HepG2 (cell line): ENCODE data around the gene NRSN2. TPM values are rescaled to one million over a fixed set of nuclear protein-coding genes. Genes with fewer than 3 reads are reported as not detected.

ENCODE experiments used
- BHLHE40 ChIP-seq: IDR thresholded peaks from 2 replicates; pipeline ENCODE4 v1.6.1; 2011; ENCODE audit warnings: low read length, improper control_type of control experiment
- EEA1 ChIP-seq: sonication (generic); formaldehyde crosslinking; IDR thresholded peaks from 2 replicates; pipeline ENCODE4 v1.5.1; 2020; ENCODE audit warnings: mild to moderate bottlenecking, missing genetic modification reagents, borderline replicate concordance
- EHMT2 ChIP-seq: fragments of 200-600 bp; sonication (generic); IDR thresholded peaks from 2 replicates; pipeline ENCODE4 v1.7.0; 2017; ENCODE audit warnings: antibody characterized with exemption, low read depth, low read length, borderline replicate concordance
- FIP1L1 ChIP-seq: fragments of 200-400 bp; formaldehyde crosslinking; IDR thresholded peaks from 2 replicates; pipeline ENCODE4 v1.6.1; 2018; ENCODE audit warnings: low read depth, mild to moderate bottlenecking, low read length, moderate library complexity, borderline replicate concordance; ENCODE audit not compliant: insufficient read depth
- FOXJ3 ChIP-seq: sonication (generic); formaldehyde crosslinking; IDR thresholded peaks from 2 replicates; pipeline ENCODE4 v1.4.0; 2020; ENCODE audit warnings: missing genetic modification reagents, mild to moderate bottlenecking, borderline replicate concordance
- HNRNPL ChIP-seq: fragments of 200-400 bp; formaldehyde crosslinking; IDR thresholded peaks from 2 replicates; pipeline ENCODE4 v1.6.1; 2017; ENCODE audit warnings: mild to moderate bottlenecking, low read depth, low read length
- MED13 ChIP-seq: sonication (generic); formaldehyde crosslinking; IDR thresholded peaks from 2 replicates; pipeline ENCODE4 v1.5.0; 2020; ENCODE audit warnings: missing genetic modification reagents
- PAF1 ChIP-seq: IDR thresholded peaks from 2 replicates; pipeline ENCODE4 v1.6.1; 2016; ENCODE audit warnings: missing genetic modification reagents, missing compliant biosample characterization
- PBX3 ChIP-seq: sonication (generic); formaldehyde crosslinking; IDR thresholded peaks from 2 replicates; pipeline ENCODE4 v1.8.1; 2023; ENCODE audit warnings: missing genetic modification reagents, inconsistent platforms, borderline replicate concordance
- PHF20 ChIP-seq: sonication (generic); formaldehyde crosslinking; IDR thresholded peaks from 2 replicates; pipeline ENCODE4 v1.5.0; 2020; ENCODE audit warnings: mild to moderate bottlenecking, missing genetic modification reagents
- RERE ChIP-seq: IDR thresholded peaks from 2 replicates; pipeline ENCODE4 v1.6.1; 2016; ENCODE audit warnings: low read depth, missing genetic modification reagents, missing compliant biosample characterization
- SALL2 ChIP-seq: sonication (generic); formaldehyde crosslinking; IDR thresholded peaks from 2 replicates; pipeline ENCODE4 v1.8.1; 2023; ENCODE audit warnings: mild to moderate bottlenecking, missing genetic modification reagents, inconsistent platforms
- SMAD9 ChIP-seq: sonication (generic); formaldehyde crosslinking; IDR thresholded peaks from 2 replicates; pipeline ENCODE4 v1.5.1; 2020; ENCODE audit warnings: mild to moderate bottlenecking, missing genetic modification reagents
- ZBTB38 ChIP-seq: sonication (generic); formaldehyde crosslinking; IDR thresholded peaks from 2 replicates; pipeline ENCODE4 v1.5.1; 2020; ENCODE audit warnings: mild to moderate bottlenecking, missing genetic modification reagents
- ZFP41 ChIP-seq: sonication (generic); formaldehyde crosslinking; IDR thresholded peaks from 2 replicates; pipeline ENCODE4 v1.4.0; 2020; ENCODE audit warnings: mild to moderate bottlenecking, missing genetic modification reagents, borderline replicate concordance
- ZNF484 ChIP-seq: sonication (generic); formaldehyde crosslinking; IDR thresholded peaks from 2 replicates; pipeline ENCODE4 v1.5.1; 2020; ENCODE audit warnings: mild to moderate bottlenecking, low read depth, missing genetic modification reagents, borderline replicate concordance
- ZNF720 ChIP-seq: sonication (generic); formaldehyde crosslinking; IDR thresholded peaks from 2 replicates; pipeline ENCODE4 v1.4.0; 2020; ENCODE audit warnings: missing genetic modification reagents
- ZNF800 ChIP-seq: sonication (generic); formaldehyde crosslinking; IDR thresholded peaks from 2 replicates; pipeline ENCODE4 v1.4.0; 2020; ENCODE audit warnings: missing genetic modification reagents
- ZXDC ChIP-seq: sonication (generic); formaldehyde crosslinking; IDR thresholded peaks from 2 replicates; pipeline ENCODE4 v1.5.0; 2020; ENCODE audit warnings: mild to moderate bottlenecking, missing genetic modification reagents
- polyA plus RNA-seq, 8 experiments: library from polyadenylated mRNA; depleted of rRNA in 3 of 8; stranded (reverse) in 7 of 8; unstranded in 1 of 8; fragments of >200 nt; fragmentation: Illumina TruSeq in 4 of 8; extraction: Trizol in 4 of 8; gene quantifications; 2 replicates each; pipeline versions ENCODE4 v1.2.1 to v1.2.3, GENCODE V29; 2011 to 2016; ENCODE audit warnings: low read depth in 4 of 8, missing spikeins in 1 of 8, mixed read lengths in 1 of 8; ENCODE audit not compliant: insufficient read depth in 1 of 8
- total RNA-seq, 5 experiments: library from RNA; depleted of rRNA; stranded (reverse); fragments of >200 nt; fragmentation: Illumina TruSeq; extraction: Trizol; gene quantifications; 2 replicates each; pipeline ENCODE4 v1.2.3, GENCODE V29; 2016; ENCODE audit warnings: low read depth in 1 of 5

Gene NRSN2
- total and polyA plus RNA-seq, 2 of the 13 experiments (the other 11 are each of a cell fraction or from before 2014, with no cell fraction given) = 32.3 to 49.4 TPM

- TF ChIP-seq BHLHE40 = no peak
- TF ChIP-seq PHF20 (CRISPR knock-in tag) = no peak; the same call in 1 of the 2 replicates
- TF ChIP-seq HNRNPL = 0 out of 2 replicates have a peak, but pooled peaks have one; percentile 17
- no peak for TF ChIP-seq FIP1L1
- no peak for TF ChIP-seq ZNF484 (CRISPR knock-in tag)
- TF ChIP-seq FOXJ3 (CRISPR knock-in tag) = no peak
- no peak for TF ChIP-seq EEA1 (CRISPR knock-in tag)
- TF ChIP-seq PBX3 (CRISPR knock-in tag) = no peak
- no peak for TF ChIP-seq SMAD9 (CRISPR knock-in tag)
- no peak for TF ChIP-seq SALL2
- no peak for TF ChIP-seq RERE (CRISPR knock-in tag)
- 0 out of 2 replicates have a peak, but pooled peaks have one; percentile 7 for TF ChIP-seq ZFP41 (CRISPR knock-in tag)
- TF ChIP-seq ZNF800 (CRISPR knock-in tag) = no peak
- TF ChIP-seq ZNF720 (CRISPR knock-in tag) = no peak
- TF ChIP-seq MED13 (CRISPR knock-in tag) = no peak; the same call in 1 of the 2 replicates
- 0 out of 2 replicates have a peak, but pooled peaks have one; percentile 56 for TF ChIP-seq PAF1 (CRISPR knock-in tag)
- peak; percentile 38; the same call in 1 of the 2 replicates for TF ChIP-seq ZXDC (CRISPR knock-in tag)
- TF ChIP-seq EHMT2 = no peak
- no peak for TF ChIP-seq ZBTB38 (CRISPR knock-in tag)
Observed at GRCh38 chr20:326645-327185, 20.2 kb upstream of the NRSN2 start (continued).
